HG02970 (cell line): ENCODE measurements around the gene KCTD16.

Source experiments
- ATAC-seq: cut with Tn5 transposase; IDR thresholded peaks from one replicate; pipeline ENCODE4 v1.9.1; 2021; ENCODE audit warnings: mild to moderate bottlenecking, moderate library complexity, moderate number of reproducible peaks; ENCODE audit not compliant: unreplicated experiment, low FRiP score

KCTD16 gene

GRCh38 chr5:144487207-144487606 lies 316.5 kb downstream of the KCTD16 start:
- no peak for ATAC-seq

- no peak for ATAC-seq
These were observed 317.1 kb downstream of the KCTD16 start for GRCh38 chr5:144487761-144488160.

- ATAC-seq: no peak
These were observed 332.4 kb downstream of the KCTD16 start for GRCh38 chr5:144503123-144503522.

- ATAC-seq: no peak
These were observed 334.4 kb downstream of the KCTD16 start for GRCh38 chr5:144504929-144505577.

- ATAC-seq: no peak
These were observed 340.3 kb downstream of the KCTD16 start for GRCh38 chr5:144510845-144511579.

- ATAC-seq: no peak
These were observed 341.0 kb downstream of the KCTD16 start for GRCh38 chr5:144511580-144512072.

GRCh38 chr5:144522698-144523097 lies 352.0 kb downstream of the KCTD16 start:
- no peak for ATAC-seq

GRCh38 chr5:144525000-144525399 lies 354.3 kb downstream of the KCTD16 start:
- no peak for ATAC-seq

- no peak for ATAC-seq
These were observed 360.5 kb downstream of the KCTD16 start for GRCh38 chr5:144531188-144531587.
